ENCODE data around the gene MEX3A.
"Not testable (repeated sequence)": the region's sequence is repeated elsewhere in the genome, so short reads cannot be mapped to it uniquely, and the experiment has no call there.

Gene MEX3A

DNA sequence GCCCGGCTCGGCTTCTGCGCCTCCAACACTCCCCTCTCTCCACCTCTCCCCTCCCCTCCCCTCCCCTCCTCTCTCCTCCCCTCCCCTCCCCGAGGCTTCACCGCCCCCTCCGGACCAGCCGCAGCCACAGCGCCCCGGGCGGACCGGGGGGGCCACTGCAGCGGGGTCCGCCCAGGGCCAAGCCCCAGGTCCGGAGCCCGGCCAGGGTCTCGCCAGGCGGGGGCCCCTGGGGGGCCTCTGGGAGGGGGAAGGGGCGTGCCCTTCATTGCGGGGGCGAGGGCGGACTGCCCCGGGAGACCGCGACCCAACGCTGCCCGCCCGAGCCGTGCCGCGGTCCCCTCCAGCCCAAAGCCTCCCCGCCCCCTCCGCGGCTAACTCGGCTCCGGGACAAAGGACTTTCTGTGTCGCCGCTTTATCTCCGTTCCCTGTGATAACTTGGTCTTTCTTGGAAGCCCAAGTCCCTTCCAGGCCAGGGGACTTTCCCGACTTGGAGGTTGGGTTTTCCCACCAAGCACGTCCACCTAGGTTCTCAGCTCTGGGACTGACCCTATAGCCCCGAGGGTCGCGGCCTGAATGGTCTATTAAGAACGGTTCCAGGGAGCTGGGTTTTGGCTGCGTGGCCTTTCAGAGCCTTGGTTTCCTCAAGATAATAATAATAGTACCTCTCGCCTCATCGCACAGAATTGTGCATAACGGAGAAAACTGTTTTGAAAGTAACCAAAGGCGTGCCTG is 28.3 kb downstream of the MEX3A start, which contains the start of gene UBQLN4:
TSS of gene UBQLN4 (minus strand) at position 31 of the 732 bp plus-strand sequence. CDS start 97 bp downstream, outside the sequence.
- DNase-seq, result peak; percentile 58 to 83 (median 64)

DNA sequence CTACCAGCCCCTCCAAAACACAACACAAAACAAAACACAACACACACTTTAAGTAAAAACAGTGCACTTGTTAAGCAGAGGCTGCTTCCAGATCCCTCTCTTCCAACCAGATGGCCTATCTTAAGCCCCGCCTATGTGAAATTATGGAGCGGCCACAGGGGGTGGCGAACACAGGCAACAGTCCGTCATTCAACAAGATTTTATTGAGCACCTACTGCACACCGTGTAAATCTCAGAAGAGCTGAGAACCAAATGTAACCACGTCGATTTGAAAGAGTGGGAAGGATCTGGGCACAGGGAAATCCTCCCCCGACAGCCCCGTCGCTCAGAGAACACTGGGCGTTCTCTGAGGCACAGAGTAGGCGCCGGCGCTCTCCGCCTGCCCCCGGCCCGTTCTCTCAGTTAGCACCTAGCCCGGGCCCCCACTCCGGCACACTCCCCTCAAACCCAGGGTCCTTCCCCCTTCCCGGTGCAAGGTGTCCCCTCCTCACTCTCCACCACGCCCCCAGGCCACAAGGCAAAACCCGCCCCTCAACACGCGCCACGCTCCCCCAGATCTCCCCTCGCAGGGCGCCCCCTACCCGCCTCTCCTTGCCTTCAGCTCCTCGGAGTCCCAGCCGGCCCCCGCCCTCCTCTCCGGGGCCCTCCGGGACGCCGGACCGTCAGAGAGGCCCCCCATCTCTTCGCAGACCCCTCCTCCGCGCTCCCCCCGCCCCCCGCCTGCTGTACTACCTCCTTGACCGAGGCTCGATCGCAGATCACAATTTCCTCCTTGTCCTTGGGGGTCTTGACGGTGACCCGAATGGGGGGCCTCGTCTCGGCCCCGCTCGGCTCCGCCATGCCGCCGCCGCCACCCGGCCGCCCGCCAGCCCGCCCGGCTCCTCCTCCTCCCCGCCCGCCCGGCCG is 29.1 kb downstream of the MEX3A start:
- DNase-seq, result peak; percentile 26 to 70 (median 37)

DNA sequence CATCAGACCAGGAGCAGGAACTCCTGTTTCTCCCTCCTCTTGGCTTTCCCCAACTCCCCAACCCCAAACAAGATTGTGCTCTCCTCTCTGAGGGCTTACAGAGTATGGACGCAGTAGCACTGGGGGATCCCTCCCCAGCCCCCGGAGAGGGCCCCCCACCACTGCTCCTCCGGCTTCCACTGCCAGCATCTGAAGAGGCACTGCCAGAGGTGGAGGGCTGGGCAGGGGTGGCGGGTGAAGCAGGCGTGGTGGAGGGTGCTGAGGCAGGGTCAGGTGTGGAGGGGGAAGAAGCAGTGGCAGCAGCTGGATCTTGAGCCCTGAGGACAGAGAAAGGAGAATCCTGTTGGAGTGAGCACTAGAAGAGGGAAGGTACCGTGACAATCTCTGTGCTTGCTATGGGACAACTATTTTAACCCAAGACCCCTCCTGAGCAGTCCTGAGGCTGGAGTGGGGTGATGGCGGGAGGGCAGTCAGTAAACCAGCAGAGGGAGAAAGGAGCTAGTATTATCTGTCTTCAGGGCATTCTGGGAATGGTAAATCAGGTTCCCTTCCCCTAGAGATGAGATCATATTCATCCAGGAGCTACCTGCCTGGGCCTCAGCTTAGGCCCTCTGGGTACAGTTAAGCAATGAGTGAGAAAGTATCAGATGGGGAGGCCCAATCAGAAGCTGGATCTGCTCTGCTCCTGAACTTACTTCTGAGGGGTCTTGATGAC is 31.1 kb downstream of the MEX3A start:
- DNase-seq, result no peak

DNA sequence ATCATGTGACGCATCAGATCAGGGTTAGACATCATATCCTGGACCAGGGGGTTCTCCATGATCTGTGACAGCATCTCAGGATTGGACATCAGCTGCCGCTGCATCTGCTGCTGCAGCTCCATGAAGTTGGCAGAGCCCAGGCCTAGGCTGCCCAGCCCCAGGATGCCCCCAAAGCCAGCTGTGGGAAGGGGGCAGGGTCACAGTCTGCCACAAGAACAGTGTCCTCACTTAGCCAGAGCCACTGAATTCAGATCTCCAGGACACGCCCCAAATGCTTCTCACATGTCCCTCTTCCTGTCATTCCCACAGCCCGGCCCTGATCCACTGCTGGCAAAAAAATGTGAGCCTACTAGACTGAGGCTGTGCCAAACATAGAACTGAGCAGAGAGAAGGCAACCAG is 31.9 kb downstream of the MEX3A start:
- no peak for DNase-seq

DNA sequence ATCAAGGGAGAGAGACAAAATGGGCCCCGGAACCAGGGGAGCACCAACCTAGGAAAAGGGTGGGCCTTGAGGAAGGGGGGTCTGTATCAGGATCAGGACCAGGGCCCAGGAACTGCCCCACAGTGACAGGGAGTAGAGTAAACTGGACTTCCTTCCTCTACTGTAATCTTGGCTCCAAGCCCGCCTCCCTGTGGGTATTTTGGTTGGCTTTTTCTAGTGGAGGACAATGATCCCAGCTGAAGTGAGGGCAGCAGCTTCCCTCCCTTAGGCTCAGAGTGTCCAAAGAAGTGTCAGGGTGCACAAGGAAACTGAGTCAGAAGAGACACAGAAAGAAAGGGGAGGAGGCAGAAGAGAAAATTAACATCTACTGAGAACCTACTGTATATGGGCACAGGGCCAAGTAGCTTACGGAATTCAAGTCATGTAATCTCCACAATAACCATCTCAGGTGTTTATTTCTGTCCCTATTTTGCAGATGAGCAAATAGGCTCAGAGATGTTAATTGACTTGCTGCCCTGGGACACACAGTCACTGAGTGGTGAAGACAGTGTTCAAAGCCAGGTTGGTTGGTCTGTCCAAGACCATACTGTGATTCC is 33.5 kb downstream of the MEX3A start:
- no peak for DNase-seq

DNA sequence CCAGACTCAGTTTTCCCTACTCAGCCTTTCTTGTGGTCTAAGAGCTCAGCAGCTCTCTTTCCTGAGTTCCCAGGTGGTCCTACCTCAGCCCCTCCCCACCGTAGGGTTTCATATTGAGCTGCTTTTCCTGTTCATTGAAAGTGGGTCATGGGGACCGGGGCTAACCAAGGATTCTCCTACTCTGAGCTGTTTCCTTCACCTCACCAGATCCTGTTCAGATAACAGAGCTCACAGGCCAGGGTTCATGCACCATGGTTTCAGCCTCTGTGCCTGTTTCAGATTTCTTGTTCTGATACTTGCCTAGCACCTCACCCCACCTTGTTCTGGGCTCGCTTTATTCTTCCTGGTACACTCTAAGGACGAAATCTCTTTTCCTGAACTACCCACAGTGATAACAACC is 37.2 kb downstream of the MEX3A start:
- DNase-seq, result no peak

DNA sequence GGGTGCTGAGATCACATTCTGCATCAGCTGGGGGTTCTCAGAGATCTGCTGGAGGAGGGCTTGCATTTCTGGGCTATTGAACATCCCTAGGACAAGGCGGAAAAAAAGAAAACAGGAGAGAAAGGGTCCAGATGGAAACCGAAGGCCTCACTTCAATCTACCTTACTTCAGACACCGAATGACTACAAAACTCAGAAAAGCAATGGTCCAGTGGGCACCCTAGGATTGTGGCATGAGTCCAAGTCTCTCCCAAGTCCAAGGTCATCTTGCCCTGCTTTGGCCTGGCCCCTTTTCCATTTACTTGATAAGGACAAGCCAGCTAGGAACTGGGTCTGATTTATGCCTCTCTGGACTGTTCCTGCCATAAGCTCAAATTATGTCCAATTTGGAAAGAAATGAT is 39.4 kb downstream of the MEX3A start:
- no peak for DNase-seq

DNA sequence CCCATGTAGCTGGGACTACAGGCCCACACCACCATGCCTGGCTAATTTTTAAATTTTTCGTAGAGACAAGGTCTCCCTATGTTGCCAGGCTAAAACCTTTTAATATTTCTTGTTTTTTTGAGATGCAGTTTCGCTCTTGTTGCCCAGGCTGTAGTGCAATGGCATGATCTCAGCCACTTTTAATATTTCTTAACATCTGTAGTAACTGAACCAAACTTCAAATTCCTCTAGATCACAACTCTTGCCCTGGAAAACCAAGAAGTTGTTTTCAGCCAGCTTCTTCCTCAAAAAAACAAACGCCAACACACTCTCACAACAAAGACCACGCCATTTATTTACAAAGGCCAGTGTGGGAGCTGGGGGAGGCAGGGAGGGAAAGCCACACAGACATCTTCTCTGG is 47.3 kb downstream of the MEX3A start:
- DNase-seq, result not testable (repeated sequence)

DNA sequence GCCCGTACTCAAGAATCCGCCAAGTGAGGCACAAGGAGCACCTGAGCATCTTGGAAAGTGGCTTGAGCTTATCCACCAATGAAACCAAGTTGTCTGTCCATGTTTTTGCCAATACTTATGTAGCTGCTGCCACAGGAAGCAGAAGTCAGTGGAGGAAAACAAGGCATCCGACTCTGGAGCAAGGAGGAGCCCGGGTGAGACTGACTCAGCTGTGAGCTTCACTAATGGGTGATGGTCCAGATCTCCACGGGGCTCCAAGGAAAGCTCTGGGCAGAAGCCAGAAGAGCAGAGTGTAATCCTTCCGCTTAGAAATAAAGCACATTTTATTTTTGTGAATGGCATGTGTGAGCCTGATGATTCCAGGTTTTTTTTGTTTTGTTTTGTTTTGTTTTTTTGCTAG is 49.3 kb downstream of the MEX3A start:
- DNase-seq, result no peak

DNA sequence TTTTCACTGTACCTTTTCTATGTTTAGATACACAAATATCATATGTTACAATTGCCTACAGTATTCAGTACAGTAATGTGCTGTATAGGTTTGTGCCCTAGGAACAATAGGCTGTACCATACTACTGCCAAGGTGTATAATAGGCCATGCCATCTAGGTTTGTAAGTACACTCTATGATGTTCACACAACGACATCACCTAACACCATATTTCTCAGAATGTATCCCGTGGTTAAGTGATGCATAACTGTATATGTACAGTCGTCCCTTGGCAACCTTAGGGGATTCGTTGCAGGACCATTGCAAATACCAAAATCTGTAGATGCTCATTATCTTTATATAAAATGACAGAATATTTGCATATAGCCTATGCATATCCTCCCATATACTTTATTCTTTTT is 55.7 kb downstream of the MEX3A start:
- no peak for DNase-seq

DNA sequence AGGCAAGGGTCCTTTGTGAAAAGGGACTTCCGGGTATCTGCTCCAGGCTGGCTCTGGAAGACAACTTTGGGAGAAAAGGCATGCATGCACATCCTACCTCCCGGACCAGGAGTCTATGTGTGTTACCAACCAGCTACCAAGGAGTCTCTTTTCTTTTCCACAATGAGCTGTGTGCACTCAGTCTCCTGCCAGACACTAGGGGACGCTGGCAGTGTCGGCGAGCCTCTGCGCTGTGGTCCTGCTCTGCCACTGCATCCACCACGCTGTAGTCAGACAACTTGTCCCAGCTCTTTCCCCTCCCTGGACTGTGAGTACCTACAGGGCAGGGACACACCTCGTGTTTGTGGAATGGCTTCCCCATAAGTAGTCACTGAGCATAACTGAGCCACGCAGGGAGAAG is 56.4 kb downstream of the MEX3A start:
- no peak for DNase-seq

DNA sequence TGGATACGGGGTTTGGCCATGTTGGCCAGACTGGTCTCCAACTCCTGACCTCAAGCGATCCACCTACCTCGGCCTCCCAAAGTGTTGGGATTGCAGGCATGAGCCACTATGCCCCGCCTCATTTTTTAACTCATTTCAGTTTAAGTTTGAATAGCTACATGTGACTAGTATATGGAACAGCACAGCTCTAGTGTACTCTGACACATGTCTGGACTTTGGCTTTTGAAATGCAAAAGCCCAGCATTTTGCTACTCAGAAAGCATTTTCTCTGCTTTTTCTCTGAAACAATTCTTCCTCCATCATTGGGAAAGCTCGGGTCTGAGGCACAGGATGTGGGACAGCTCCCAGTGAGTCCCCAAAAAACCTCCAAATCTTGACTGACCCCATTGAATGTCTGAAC is 57.5 kb downstream of the MEX3A start:
- no peak for DNase-seq
